IPS DF 4.7 (cell line): ENCODE measurements around the gene THRAP3.

Source experiments
- DNase-seq: peaks from one replicate; pipeline ENCODE4 v3.0.0-alpha.2; 2013; ENCODE audit warnings: low spot score; ENCODE audit errors: extremely low read depth

THRAP3 gene

GRCh38 chr1:36326499-36326898 is 102.3 kb downstream of the THRAP3 start:
- no peak for DNase-seq

- DNase-seq: no peak
Observed at GRCh38 chr1:36327421-36328087, 103.3 kb downstream of the THRAP3 start.

GRCh38 chr1:36328088-36328480 is 103.8 kb downstream of the THRAP3 start:
- no peak for DNase-seq

- no peak for DNase-seq
Observed at GRCh38 chr1:36328713-36329112, 104.5 kb downstream of the THRAP3 start.

- no peak for DNase-seq
Observed at GRCh38 chr1:36329817-36330216, 105.6 kb downstream of the THRAP3 start.

- DNase-seq: no peak
Observed at GRCh38 chr1:36330940-36331339, 106.7 kb downstream of the THRAP3 start.

- no peak for DNase-seq
Observed at GRCh38 chr1:36337830-36338229, 113.6 kb downstream of the THRAP3 start.

- DNase-seq: no peak
Observed at GRCh38 chr1:36339215-36339614, 115.0 kb downstream of the THRAP3 start.

GRCh38 chr1:36339615-36340014 is 115.4 kb downstream of the THRAP3 start:
- DNase-seq: no peak

- DNase-seq: no peak
Observed at GRCh38 chr1:36341626-36342320, 117.5 kb downstream of the THRAP3 start.

- DNase-seq: no peak
Observed at GRCh38 chr1:36342426-36343185, 118.4 kb downstream of the THRAP3 start.

GRCh38 chr1:36343651-36344394 is 119.6 kb downstream of the THRAP3 start:
- no peak for DNase-seq

- DNase-seq: no peak
Observed at GRCh38 chr1:36344395-36344680, 120.1 kb downstream of the THRAP3 start.

GRCh38 chr1:36345353-36345752 is 121.1 kb downstream of the THRAP3 start:
- no peak for DNase-seq

- DNase-seq: no peak
Observed at GRCh38 chr1:36346741-36347370, 122.6 kb downstream of the THRAP3 start.

- no peak for DNase-seq
Observed at GRCh38 chr1:36349241-36349671, 125.0 kb downstream of the THRAP3 start.

- DNase-seq: no peak
Observed at GRCh38 chr1:36349839-36350238, 125.6 kb downstream of the THRAP3 start.

- DNase-seq: no peak
Observed at GRCh38 chr1:36350659-36351226, 126.5 kb downstream of the THRAP3 start.

- DNase-seq: no peak
Observed at GRCh38 chr1:36351227-36351977, 127.2 kb downstream of the THRAP3 start.
